HepG2 (cell line): Measurements from ENCODE around the gene YKT6. TPM values are rescaled to one million over a fixed set of nuclear protein-coding genes. Genes with fewer than 3 reads are reported as not detected.

Experiments
- ATAC-seq: fragments of 200-7000 bp; cut with Tn5 transposase; 3 replicates; pipeline ENCODE4 v1.9.1; 2020; ENCODE audit warnings: mild to moderate bottlenecking, moderate library complexity
- BruUV-seq: library from RNA; stranded (reverse); fragments of 400-500 nt; replicated peaks from 2 replicates; lab custom pipeline; 2021; lab: Mats Ljungman, UMichigan
- CTCF ChIA-PET: fragments of 300-600 bp; formaldehyde crosslinking; extraction: SDS; loops from one replicate; lab custom pipeline; 2021; ENCODE audit warnings: low total read pairs, inconsistent platforms, low intra/inter-chr PET ratio; lab: Yijun Ruan, JAX
- POLR2A ChIA-PET: fragments of 350-600 bp; sonication (Branson Sonifier 250); formaldehyde crosslinking; loops from one replicate; lab custom pipeline; 2020; ENCODE audit warnings: antibody characterized with exemption, inconsistent platforms; lab: Yijun Ruan, JAX
- DNase-seq: peaks from one replicate; pipeline ENCODE4 v3.0.0-alpha.2; 2015; ENCODE audit warnings: low spot score
- FAIRE-seq: peaks from 3 replicates; lab custom pipeline; 2011; peaks lifted over from hg19 to GRCh38; lab: Jason Lieb, UNC
- H2AFZ ChIP-seq: one replicate; pipeline ENCODE4 v1.6.1; 2011; ENCODE audit warnings: low read length, inconsistent platforms
- H3K27ac ChIP-seq: fragments of 300-600 bp; 3 replicates; pipeline ENCODE4 v1.8.0; 2011; ENCODE audit warnings: mixed run types, mild to moderate bottlenecking, mixed read lengths, low read length, inconsistent platforms; ENCODE audit not compliant: insufficient read depth; ENCODE audit errors: extremely low read length
- H3K27me3 ChIP-seq, 2 experiments: fragments of 200-600 bp in 1 of 2; 2 replicates in 1 of 2; 3 replicates in 1 of 2; pipeline versions ENCODE4 v1.6.0 to v1.8.0; 2011; ENCODE audit warnings: low read length in 2 of 2, mild to moderate bottlenecking in 2 of 2, moderate library complexity in 2 of 2, inconsistent platforms in 1 of 2; ENCODE audit not compliant: insufficient read depth in 2 of 2, control insufficient read depth in 1 of 2
- H3K36me3 ChIP-seq, 2 experiments: fragments of 200-600 bp in 1 of 2; replicated peaks in 1 of 2; 2 replicates in 1 of 2; 3 replicates in 1 of 2; pipeline versions ENCODE4 v1.5.1 to v1.8.0; 2011; ENCODE audit warnings: low read length in 2 of 2, inconsistent platforms in 1 of 2; ENCODE audit not compliant: insufficient read depth in 2 of 2, control insufficient read depth in 1 of 2
- H3K4me1 ChIP-seq: 2 replicates; pipeline ENCODE4 v1.5.1; 2012; ENCODE audit warnings: low read length, inconsistent platforms; ENCODE audit not compliant: insufficient read depth
- H3K4me2 ChIP-seq: 2 replicates; pipeline ENCODE4 v1.6.0; 2011; ENCODE audit warnings: low read depth, low read length, inconsistent platforms
- H3K4me3 ChIP-seq, 3 experiments: fragments of 200-600 bp in 1 of 3; sonication (generic), shearing (Covaris generic) in 1 of 3; replicated peaks in 1 of 3; 2 replicates each; pipeline ENCODE4 v1.5.1; 2011 to 2016; ENCODE audit warnings: low read length in 3 of 3, inconsistent platforms in 2 of 3, low read depth in 2 of 3, mild to moderate bottlenecking in 2 of 3, control low read depth in 1 of 3, mixed read lengths in 1 of 3; ENCODE audit not compliant: insufficient read depth in 1 of 3
- H3K79me2 ChIP-seq: one replicate; pipeline ENCODE4 v1.6.1; 2011; ENCODE audit warnings: low read length, inconsistent platforms; ENCODE audit not compliant: insufficient read depth
- H3K9ac ChIP-seq: 2 replicates; pipeline ENCODE4 v1.6.0; 2011; ENCODE audit warnings: mild to moderate bottlenecking, low read depth, low read length, inconsistent platforms; ENCODE audit not compliant: insufficient read depth
- H3K9me3 ChIP-seq: 2 replicates; pipeline ENCODE4 v1.5.1; 2012; ENCODE audit warnings: mild to moderate bottlenecking, low read length
- H4K20me1 ChIP-seq: 2 replicates; pipeline ENCODE4 v1.6.0; 2011; ENCODE audit warnings: inconsistent platforms, mild to moderate bottlenecking, low read length, moderate library complexity; ENCODE audit not compliant: insufficient read depth
- ELF1 ChIP-seq: sonication (generic); formaldehyde crosslinking; IDR thresholded peaks from 2 replicates; pipeline ENCODE4 v1.4.0; 2020; ENCODE audit warnings: missing genetic modification reagents
- GTF2F1 ChIP-seq: fragments of 150-350 bp; IDR thresholded peaks from 2 replicates; pipeline ENCODE4 v1.6.1; 2014; ENCODE audit warnings: low read length
- NFKB2 ChIP-seq: sonication (generic); formaldehyde crosslinking; IDR thresholded peaks from 2 replicates; pipeline ENCODE4 v1.4.0; 2020; ENCODE audit warnings: missing genetic modification reagents, borderline replicate concordance
- ONECUT2 ChIP-seq: sonication (generic); formaldehyde crosslinking; IDR thresholded peaks from 2 replicates; pipeline ENCODE4 v1.4.0; 2020; ENCODE audit warnings: missing genetic modification reagents
- RBM22 ChIP-seq: fragments of 200-400 bp; formaldehyde crosslinking; optimal IDR thresholded peaks from 2 replicates; pipeline ENCODE3; 2017; ENCODE audit warnings: mild to moderate bottlenecking, low read length, moderate library complexity
- TBX3 ChIP-seq: fragments of 450-650 bp; IDR thresholded peaks from 2 replicates; pipeline ENCODE4 v1.6.1; 2017; ENCODE audit warnings: antibody characterized with exemption, mild to moderate bottlenecking, inconsistent platforms, borderline replicate concordance
- ZNF616 ChIP-seq: sonication (generic); formaldehyde crosslinking; IDR thresholded peaks from 2 replicates; pipeline ENCODE4 v1.5.0; 2020; ENCODE audit warnings: low read depth, mild to moderate bottlenecking, missing genetic modification reagents
- WGBS: methylation state at CpG from one replicate; pipeline ENCODE4 v1.1.6; 2017; ENCODE audit warnings: low lambda C conversion rate; 5-methylcytosine and 5-hydroxymethylcytosine counted together
- in situ Hi-C: cut with HindIII; loops from 2 replicates; pipeline ENCODE4 v1.10.0; 2017; ENCODE audit warnings: low pct_unique_long_range_greater_than_20kb; ENCODE audit not compliant: extremely low pct_ligation_motif_present
- intact Hi-C: fragments of 100-400 bp; cut with micrococcal nuclease; formaldehyde crosslinking; loops from one replicate; pipeline ENCODE4 v1.10.0; 2022; ENCODE audit not compliant: unreplicated experiment
- polyA plus RNA-seq, 8 experiments: library from polyadenylated mRNA; depleted of rRNA in 3 of 8; stranded (reverse) in 7 of 8; unstranded in 1 of 8; fragments of >200 nt; fragmentation: Illumina TruSeq in 4 of 8; extraction: Trizol in 4 of 8; gene quantifications; 2 replicates each; pipeline versions ENCODE4 v1.2.1 to v1.2.3, GENCODE V29; 2011 to 2016; ENCODE audit warnings: low read depth in 4 of 8, missing spikeins in 1 of 8, mixed read lengths in 1 of 8; ENCODE audit not compliant: insufficient read depth in 1 of 8
- total RNA-seq, 5 experiments: library from RNA; depleted of rRNA; stranded (reverse); fragments of >200 nt; fragmentation: Illumina TruSeq; extraction: Trizol; gene quantifications; 2 replicates each; pipeline ENCODE4 v1.2.3, GENCODE V29; 2016; ENCODE audit warnings: low read depth in 1 of 5
- TF ChIP-seq, protein P1 (sequence below): sonication (generic); formaldehyde crosslinking; IDR thresholded peaks from 2 replicates; pipeline ENCODE4 v1.5.0; 2020; ENCODE audit warnings: missing genetic modification reagents
- TF ChIP-seq, protein P2 (sequence below): sonication (generic); formaldehyde crosslinking; IDR thresholded peaks from 2 replicates; pipeline ENCODE4 v1.5.0; 2020; ENCODE audit warnings: mild to moderate bottlenecking, missing genetic modification reagents
- TF ChIP-seq, protein P3 (sequence below): sonication (generic); formaldehyde crosslinking; IDR thresholded peaks from 2 replicates; pipeline ENCODE4 v1.8.1; 2023; ENCODE audit warnings: mild to moderate bottlenecking, missing genetic modification reagents
- TF ChIP-seq, protein P4 (sequence below): IDR thresholded peaks from 2 replicates; pipeline ENCODE4 v1.6.1; 2016; ENCODE audit warnings: low read depth
- TF ChIP-seq, protein P5 (sequence below): sonication (generic); IDR thresholded peaks from 2 replicates; pipeline ENCODE4 v1.6.1; 2016; ENCODE audit warnings: low read depth, borderline replicate concordance
- TF ChIP-seq, protein P6 (sequence below): sonication (generic); formaldehyde crosslinking; IDR thresholded peaks from 2 replicates; pipeline ENCODE4 v1.8.1; 2023; ENCODE audit warnings: mild to moderate bottlenecking, missing genetic modification reagents

YKT6 gene
- total and polyA plus RNA-seq, 2 of the 13 experiments (the other 11 are each of a cell fraction or from before 2014, with no cell fraction given): 52.2 to 60.3 TPM

DNA sequence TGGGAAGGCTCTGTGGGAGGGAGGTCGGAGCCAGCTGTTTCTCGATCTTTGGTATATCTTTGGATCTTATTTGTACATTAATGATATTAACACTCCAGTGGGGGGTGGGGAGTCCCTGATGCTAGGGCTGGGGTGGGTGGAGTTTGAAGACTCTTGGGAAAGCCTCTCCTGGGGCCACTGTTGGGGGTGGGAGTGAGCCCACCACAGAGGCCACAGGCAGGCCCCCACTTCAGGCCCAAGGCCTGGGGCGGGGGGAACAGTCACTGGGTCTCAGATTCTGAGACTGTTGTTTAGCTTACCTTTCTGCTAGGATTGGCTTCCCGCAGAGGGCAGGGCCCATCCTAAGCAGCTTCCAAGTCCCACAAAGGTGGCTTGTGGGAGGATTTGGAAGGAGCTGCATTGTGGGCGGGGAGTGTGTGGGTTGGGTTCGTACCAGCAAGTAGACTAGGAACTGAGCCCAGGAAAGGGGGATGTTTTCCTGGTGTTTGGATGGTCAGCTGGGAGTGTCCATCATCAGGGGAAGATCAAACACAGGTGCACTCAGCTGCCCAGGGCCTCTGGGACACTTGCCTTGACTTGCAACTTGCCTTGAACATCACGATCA lies 11.9 kb downstream of the YKT6 start:
- no peak for FAIRE-seq
- Histone ChIP-seq H3K4me3 (no peak overlapping the region), H4K20me1 (no peaks in the 10 kb centered on the region), H3K79me2 (no peaks in the 10 kb centered on the region), H3K27me3 (peaks cover 1 to 2% of the 10 kb centered on the region in 2 experiments; a peak in 1 of 5 replicates), H3K36me3 (peaks cover 18 to 46% of the 10 kb centered on the region in 2 experiments), H3K27ac (no peak overlapping the region), H3K4me1 (peaks cover 7% of the 10 kb centered on the region), H2AFZ (no peak overlapping the region), H3K9me3 (no peaks in the 10 kb centered on the region), H3K4me2 (no peak overlapping the region), H3K9ac (no peak overlapping the region)
- 96% methylated on average over 7 of the region's 7 CpGs for WGBS
- ATAC-seq: no peak
- ChIA-PET CTCF (no interaction called here), POLR2A (interaction anchor here (1.2 kb wide), 1 partner anchor 81 kb away, joined by 4 read pairs; no protein-coding TSS in a partner anchor)
- DNase-seq: no peak
- in situ Hi-C loops: no loop called here
- TF ChIP-seq, protein P1, sequence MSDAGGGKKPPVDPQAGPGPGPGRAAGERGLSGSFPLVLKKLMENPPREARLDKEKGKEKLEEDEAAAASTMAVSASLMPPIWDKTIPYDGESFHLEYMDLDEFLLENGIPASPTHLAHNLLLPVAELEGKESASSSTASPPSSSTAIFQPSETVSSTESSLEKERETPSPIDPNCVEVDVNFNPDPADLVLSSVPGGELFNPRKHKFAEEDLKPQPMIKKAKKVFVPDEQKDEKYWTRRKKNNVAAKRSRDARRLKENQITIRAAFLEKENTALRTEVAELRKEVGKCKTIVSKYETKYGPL: no peak
- no peak for TF ChIP-seq ZNF616
- TF ChIP-seq ONECUT2: no peak
- no peak for TF ChIP-seq ELF1 (CRISPR knock-in tag)
- TF ChIP-seq, protein P2, sequence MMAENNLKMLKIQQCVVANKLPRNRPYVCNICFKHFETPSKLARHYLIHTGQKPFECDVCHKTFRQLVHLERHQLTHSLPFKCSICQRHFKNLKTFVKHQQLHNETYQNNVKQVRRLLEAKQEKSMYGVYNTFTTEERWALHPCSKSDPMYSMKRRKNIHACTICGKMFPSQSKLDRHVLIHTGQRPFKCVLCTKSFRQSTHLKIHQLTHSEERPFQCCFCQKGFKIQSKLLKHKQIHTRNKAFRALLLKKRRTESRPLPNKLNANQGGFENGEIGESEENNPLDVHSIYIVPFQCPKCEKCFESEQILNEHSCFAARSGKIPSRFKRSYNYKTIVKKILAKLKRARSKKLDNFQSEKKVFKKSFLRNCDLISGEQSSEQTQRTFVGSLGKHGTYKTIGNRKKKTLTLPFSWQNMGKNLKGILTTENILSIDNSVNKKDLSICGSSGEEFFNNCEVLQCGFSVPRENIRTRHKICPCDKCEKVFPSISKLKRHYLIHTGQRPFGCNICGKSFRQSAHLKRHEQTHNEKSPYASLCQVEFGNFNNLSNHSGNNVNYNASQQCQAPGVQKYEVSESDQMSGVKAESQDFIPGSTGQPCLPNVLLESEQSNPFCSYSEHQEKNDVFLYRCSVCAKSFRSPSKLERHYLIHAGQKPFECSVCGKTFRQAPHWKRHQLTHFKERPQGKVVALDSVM (CRISPR knock-in tag): no peak
- TF ChIP-seq, protein P3, sequence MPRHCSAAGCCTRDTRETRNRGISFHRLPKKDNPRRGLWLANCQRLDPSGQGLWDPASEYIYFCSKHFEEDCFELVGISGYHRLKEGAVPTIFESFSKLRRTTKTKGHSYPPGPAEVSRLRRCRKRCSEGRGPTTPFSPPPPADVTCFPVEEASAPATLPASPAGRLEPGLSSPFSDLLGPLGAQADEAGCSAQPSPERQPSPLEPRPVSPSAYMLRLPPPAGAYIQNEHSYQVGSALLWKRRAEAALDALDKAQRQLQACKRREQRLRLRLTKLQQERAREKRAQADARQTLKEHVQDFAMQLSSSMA (CRISPR knock-in tag): no peak
- no peak for TF ChIP-seq RBM22
- no peak for TF ChIP-seq TBX3
- TF ChIP-seq, protein P4, sequence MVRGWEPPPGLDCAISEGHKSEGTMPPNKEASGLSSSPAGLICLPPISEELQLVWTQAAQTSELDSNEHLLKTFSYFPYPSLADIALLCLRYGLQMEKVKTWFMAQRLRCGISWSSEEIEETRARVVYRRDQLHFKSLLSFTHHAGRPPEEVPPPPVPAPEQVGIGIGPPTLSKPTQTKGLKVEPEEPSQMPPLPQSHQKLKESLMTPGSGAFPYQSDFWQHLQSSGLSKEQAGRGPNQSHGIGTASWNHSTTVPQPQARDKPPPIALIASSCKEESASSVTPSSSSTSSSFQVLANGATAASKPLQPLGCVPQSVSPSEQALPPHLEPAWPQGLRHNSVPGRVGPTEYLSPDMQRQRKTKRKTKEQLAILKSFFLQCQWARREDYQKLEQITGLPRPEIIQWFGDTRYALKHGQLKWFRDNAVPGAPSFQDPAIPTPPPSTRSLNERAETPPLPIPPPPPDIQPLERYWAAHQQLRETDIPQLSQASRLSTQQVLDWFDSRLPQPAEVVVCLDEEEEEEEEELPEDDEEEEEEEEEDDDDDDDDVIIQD (CRISPR knock-in tag): no peak
- TF ChIP-seq, protein P5, sequence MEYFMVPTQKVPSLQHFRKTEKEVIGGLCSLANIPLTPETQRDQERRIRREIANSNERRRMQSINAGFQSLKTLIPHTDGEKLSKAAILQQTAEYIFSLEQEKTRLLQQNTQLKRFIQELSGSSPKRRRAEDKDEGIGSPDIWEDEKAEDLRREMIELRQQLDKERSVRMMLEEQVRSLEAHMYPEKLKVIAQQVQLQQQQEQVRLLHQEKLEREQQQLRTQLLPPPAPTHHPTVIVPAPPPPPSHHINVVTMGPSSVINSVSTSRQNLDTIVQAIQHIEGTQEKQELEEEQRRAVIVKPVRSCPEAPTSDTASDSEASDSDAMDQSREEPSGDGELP: no peak
- TF ChIP-seq NFKB2: no peak
- TF ChIP-seq GTF2F1: no peak
- TF ChIP-seq, protein P6, sequence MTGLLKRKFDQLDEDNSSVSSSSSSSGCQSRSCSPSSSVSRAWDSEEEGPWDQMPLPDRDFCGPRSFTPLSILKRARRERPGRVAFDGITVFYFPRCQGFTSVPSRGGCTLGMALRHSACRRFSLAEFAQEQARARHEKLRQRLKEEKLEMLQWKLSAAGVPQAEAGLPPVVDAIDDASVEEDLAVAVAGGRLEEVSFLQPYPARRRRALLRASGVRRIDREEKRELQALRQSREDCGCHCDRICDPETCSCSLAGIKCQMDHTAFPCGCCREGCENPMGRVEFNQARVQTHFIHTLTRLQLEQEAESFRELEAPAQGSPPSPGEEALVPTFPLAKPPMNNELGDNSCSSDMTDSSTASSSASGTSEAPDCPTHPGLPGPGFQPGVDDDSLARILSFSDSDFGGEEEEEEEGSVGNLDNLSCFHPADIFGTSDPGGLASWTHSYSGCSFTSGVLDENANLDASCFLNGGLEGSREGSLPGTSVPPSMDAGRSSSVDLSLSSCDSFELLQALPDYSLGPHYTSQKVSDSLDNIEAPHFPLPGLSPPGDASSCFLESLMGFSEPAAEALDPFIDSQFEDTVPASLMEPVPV (CRISPR knock-in tag): no peak
- intact Hi-C loops: no loop called here
- BruUV-seq: no TSS peak
